GM12878 (cell line): Measurements from ENCODE around the gene GALNT6. TPM values are rescaled to one million over a fixed set of nuclear protein-coding genes. Genes with fewer than 3 reads are reported as not detected.

Experiments
- CHD4 ChIP-seq: fragments of 200-600 bp; sonication (generic); IDR thresholded peaks from 2 replicates; pipeline ENCODE4 v1.6.1; 2016; ENCODE audit warnings: mild to moderate bottlenecking
- CREB1 ChIP-seq: IDR thresholded peaks from 2 replicates; pipeline ENCODE4 v1.6.1; 2012; ENCODE audit warnings: low read depth, mild to moderate bottlenecking, inconsistent platforms
- ETV6 ChIP-seq, 2 experiments: fragments of 450-650 bp in 1 of 2; IDR thresholded peaks in 1 of 2; conservative IDR thresholded peaks in 1 of 2; 2 replicates each; pipeline ENCODE4 v1.6.1; 2014; ENCODE audit warnings: antibody characterized with exemption in 1 of 2, borderline replicate concordance in 1 of 2, low read depth in 1 of 2, mild to moderate bottlenecking in 1 of 2, moderate library complexity in 1 of 2
- FOS ChIP-seq: IDR thresholded peaks from 3 replicates; pipeline ENCODE4 v1.6.1; 2011; ENCODE audit warnings: borderline replicate concordance; ENCODE audit not compliant: insufficient read length; ENCODE audit errors: extremely low read depth
- HDGF ChIP-seq: fragments of 450-650 bp; IDR thresholded peaks from 2 replicates; pipeline ENCODE4 v1.6.1; 2016; ENCODE audit warnings: antibody characterized with exemption
- IKZF1 ChIP-seq: fragments of 450-650 bp; conservative IDR thresholded peaks from 2 replicates; pipeline ENCODE4 v1.6.1; 2017; ENCODE audit warnings: antibody characterized with exemption, mild to moderate bottlenecking
- IRF4 ChIP-seq: IDR thresholded peaks from 2 replicates; pipeline ENCODE4 v1.6.1; 2011; ENCODE audit warnings: low read depth, low read length
- KAT2A ChIP-seq: conservative IDR thresholded peaks from 2 replicates; pipeline ENCODE4 v1.6.1; 2011; ENCODE audit warnings: low read depth, low read length; ENCODE audit not compliant: control insufficient read depth
- KDM1A ChIP-seq: fragments of 200-600 bp; sonication (generic); IDR thresholded peaks from 2 replicates; pipeline ENCODE4 v1.6.1; 2016; ENCODE audit warnings: borderline replicate concordance
- LARP7 ChIP-seq: fragments of 450-650 bp; IDR thresholded peaks from 2 replicates; pipeline ENCODE4 v1.6.1; 2017; ENCODE audit warnings: mild to moderate bottlenecking
- MXI1 ChIP-seq: fragments of 150-350 bp; IDR thresholded peaks from 2 replicates; pipeline ENCODE4 v1.6.1; 2011; ENCODE audit warnings: low read depth, mild to moderate bottlenecking, inconsistent platforms, low read length, improper control_type of control experiment
- MYB ChIP-seq: fragments of 150-350 bp; IDR thresholded peaks from 2 replicates; pipeline ENCODE4 v1.6.1; 2014; ENCODE audit warnings: mild to moderate bottlenecking, low read depth, low read length, borderline replicate concordance
- NFIC ChIP-seq: IDR thresholded peaks from 2 replicates; pipeline ENCODE4 v1.6.1; 2012; ENCODE audit warnings: low read depth, mild to moderate bottlenecking, inconsistent platforms, low read length, moderate library complexity
- NFYB ChIP-seq: IDR thresholded peaks from 2 replicates; pipeline ENCODE4 v1.6.1; 2011; ENCODE audit warnings: low read depth, mild to moderate bottlenecking, low read length, improper control_type of control experiment, moderate library complexity; ENCODE audit not compliant: insufficient read depth
- NR2C1 ChIP-seq: fragments of 450-650 bp; IDR thresholded peaks from 2 replicates; pipeline ENCODE4 v1.6.1; 2017; ENCODE audit warnings: antibody characterized with exemption, mild to moderate bottlenecking, moderate library complexity
- NRF1 ChIP-seq: conservative IDR thresholded peaks from 2 replicates; pipeline ENCODE4 v1.6.1; 2011; ENCODE audit warnings: mild to moderate bottlenecking, low read depth, low read length, improper control_type of control experiment
- POLR2AphosphoS2 ChIP-seq: IDR thresholded peaks from 2 replicates; pipeline ENCODE4 v1.6.1; 2011; ENCODE audit warnings: low read depth, mild to moderate bottlenecking, low read length, improper control_type of control experiment, moderate library complexity
- SIN3A ChIP-seq: IDR thresholded peaks from 2 replicates; pipeline ENCODE4 v1.6.1; 2012; ENCODE audit warnings: low read depth, low read length, improper control_type of control experiment
- SMAD1 ChIP-seq: fragments of 450-650 bp; IDR thresholded peaks from 2 replicates; pipeline ENCODE4 v1.6.1; 2018; ENCODE audit warnings: mild to moderate bottlenecking, low read depth; ENCODE audit not compliant: partially characterized antibody
- TAF1 ChIP-seq: IDR thresholded peaks from 2 replicates; pipeline ENCODE4 v1.6.1; 2011; ENCODE audit warnings: mild to moderate bottlenecking, low read depth, low read length, borderline replicate concordance
- polyA plus RNA-seq, 11 experiments: library from polyadenylated mRNA; depleted of rRNA in 4 of 11; unstranded in 6 of 11; stranded (reverse) in 5 of 11; fragments of >200 nt; fragmentation: Nextera tagmentation in 4 of 11; fragmentation: Illumina TruSeq in 1 of 11; extraction: Ambion mirVana in 4 of 11; extraction: Trizol in 1 of 11; gene quantifications; 1 replicate in 1 of 11; 2 replicates in 10 of 11; pipeline versions ENCODE4 v1.2.1 to v1.2.3, GENCODE V29; 2011 to 2016; ENCODE audit warnings: inconsistent platforms in 2 of 11, missing spikeins in 2 of 11, low read depth in 1 of 11
- total RNA-seq, 4 experiments: library from RNA; depleted of rRNA in 3 of 4; stranded (reverse); fragments of >200 nt in 3 of 4; fragmentation: Illumina TruSeq in 1 of 4; extraction: Trizol in 1 of 4; gene quantifications; 2 replicates each; pipeline versions ENCODE4 v1.2.1 to v1.2.3, GENCODE V29; 2013 to 2021
- TF ChIP-seq, protein P1 (sequence below): fragments of 450-650 bp; IDR thresholded peaks from 2 replicates; pipeline ENCODE4 v1.6.1; 2017; ENCODE audit warnings: mild to moderate bottlenecking, moderate library complexity
- TF ChIP-seq, protein P2 (sequence below): IDR thresholded peaks from 2 replicates; pipeline ENCODE4 v1.6.1; 2011; ENCODE audit warnings: low read depth, mild to moderate bottlenecking, low read length, moderate library complexity, borderline replicate concordance; ENCODE audit errors: extremely low read depth
- TF ChIP-seq, protein P3 (sequence below): fragments of 450-650 bp; formaldehyde crosslinking; IDR thresholded peaks from 2 replicates; pipeline ENCODE4 v1.5.0; 2022; ENCODE audit warnings: mild to moderate bottlenecking, missing genetic modification characterization

The GALNT6 gene
- total and polyA plus RNA-seq, 10 of the 15 experiments (the other 5 are each of a cell fraction or from before 2014, with no cell fraction given) = 6.6 to 40.4 (median 23.7) TPM

DNA sequence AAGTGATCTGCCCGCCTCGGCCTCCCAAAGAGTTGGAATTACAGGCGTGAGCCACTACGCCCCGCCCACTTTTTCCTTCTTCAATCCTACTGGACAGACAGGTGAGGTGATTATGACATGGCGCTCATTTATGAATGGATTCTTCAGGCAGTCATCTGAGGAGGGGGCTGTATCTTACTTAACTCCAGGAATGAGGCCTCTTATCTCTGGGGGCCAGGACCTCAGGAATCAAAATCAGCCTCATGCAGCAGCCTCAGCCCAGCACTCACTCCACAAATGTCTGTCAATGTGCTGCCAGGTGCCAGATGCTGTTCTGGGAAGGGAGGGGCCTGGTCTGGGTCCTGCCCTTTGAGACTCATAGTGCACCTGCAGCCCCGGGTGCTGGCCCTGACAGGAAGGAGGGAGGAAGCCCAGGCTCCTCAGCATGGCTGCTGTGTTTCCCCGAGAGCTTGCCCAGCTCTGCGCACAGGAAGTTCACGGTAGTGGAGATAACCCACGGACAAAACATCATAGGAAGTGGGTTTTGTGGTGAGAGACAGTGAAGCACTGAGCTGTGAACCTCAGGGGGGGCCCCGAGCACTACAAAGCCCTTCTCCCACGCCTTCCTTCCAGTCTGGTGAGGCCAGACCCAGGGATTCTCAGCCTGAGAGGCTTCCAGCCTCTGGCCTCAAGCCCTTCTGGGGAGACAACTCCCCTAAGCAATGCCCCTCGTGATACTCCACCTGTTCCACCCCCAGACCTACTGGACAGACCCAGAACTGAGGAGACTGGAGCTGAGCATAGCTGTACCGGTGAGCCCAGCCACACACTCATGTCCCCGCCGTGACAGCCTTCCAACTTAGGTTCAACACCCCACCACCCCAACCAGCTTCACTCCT is 22.3 kb downstream of the GALNT6 start (continued):
- TF ChIP-seq, protein P1, sequence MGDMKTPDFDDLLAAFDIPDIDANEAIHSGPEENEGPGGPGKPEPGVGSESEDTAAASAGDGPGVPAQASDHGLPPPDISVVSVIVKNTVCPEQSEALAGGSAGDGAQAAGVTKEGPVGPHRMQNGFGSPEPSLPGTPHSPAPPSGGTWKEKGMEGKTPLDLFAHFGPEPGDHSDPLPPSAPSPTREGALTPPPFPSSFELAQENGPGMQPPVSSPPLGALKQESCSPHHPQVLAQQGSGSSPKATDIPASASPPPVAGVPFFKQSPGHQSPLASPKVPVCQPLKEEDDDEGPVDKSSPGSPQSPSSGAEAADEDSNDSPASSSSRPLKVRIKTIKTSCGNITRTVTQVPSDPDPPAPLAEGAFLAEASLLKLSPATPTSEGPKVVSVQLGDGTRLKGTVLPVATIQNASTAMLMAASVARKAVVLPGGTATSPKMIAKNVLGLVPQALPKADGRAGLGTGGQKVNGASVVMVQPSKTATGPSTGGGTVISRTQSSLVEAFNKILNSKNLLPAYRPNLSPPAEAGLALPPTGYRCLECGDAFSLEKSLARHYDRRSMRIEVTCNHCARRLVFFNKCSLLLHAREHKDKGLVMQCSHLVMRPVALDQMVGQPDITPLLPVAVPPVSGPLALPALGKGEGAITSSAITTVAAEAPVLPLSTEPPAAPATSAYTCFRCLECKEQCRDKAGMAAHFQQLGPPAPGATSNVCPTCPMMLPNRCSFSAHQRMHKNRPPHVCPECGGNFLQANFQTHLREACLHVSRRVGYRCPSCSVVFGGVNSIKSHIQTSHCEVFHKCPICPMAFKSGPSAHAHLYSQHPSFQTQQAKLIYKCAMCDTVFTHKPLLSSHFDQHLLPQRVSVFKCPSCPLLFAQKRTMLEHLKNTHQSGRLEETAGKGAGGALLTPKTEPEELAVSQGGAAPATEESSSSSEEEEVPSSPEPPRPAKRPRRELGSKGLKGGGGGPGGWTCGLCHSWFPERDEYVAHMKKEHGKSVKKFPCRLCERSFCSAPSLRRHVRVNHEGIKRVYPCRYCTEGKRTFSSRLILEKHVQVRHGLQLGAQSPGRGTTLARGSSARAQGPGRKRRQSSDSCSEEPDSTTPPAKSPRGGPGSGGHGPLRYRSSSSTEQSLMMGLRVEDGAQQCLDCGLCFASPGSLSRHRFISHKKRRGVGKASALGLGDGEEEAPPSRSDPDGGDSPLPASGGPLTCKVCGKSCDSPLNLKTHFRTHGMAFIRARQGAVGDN = 0 out of 2 replicates have a peak, but pooled peaks have one; percentile 40
- TF ChIP-seq KDM1A = no peak
- peak; percentile 62 for TF ChIP-seq IRF4
- TF ChIP-seq IKZF1 = peak; percentile 99
- no peak for TF ChIP-seq MYB
- TF ChIP-seq KAT2A = no peak
- TF ChIP-seq CREB1 = peak; percentile 91
- no peak for TF ChIP-seq NRF1
- no peak; the same call in 1 of the 2 replicates for TF ChIP-seq TAF1
- TF ChIP-seq SIN3A = no peak
- no peak for TF ChIP-seq POLR2AphosphoS2
- TF ChIP-seq SMAD1 = no peak
- TF ChIP-seq, protein P2, sequence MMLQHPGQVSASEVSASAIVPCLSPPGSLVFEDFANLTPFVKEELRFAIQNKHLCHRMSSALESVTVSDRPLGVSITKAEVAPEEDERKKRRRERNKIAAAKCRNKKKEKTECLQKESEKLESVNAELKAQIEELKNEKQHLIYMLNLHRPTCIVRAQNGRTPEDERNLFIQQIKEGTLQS = no peak
- no peak for TF ChIP-seq CHD4
- peak in 1 of 2 experiments; percentile 100; a peak in 2 of 4 replicates for TF ChIP-seq ETV6 (conservative IDR thresholded peaks at IDR 0.05 in 1 of 2, IDR thresholded peaks at IDR 0.05 in 1 of 2; ENCODE audit: borderline replicate concordance in 1 of 2, low read depth in 1 of 2)
- peak; percentile 99 for TF ChIP-seq NFIC
- TF ChIP-seq LARP7 = no peak
- no peak for TF ChIP-seq FOS
- TF ChIP-seq MXI1 = no peak
- TF ChIP-seq NFYB = no peak
- peak; percentile 30 for TF ChIP-seq NR2C1
- TF ChIP-seq, protein P3, sequence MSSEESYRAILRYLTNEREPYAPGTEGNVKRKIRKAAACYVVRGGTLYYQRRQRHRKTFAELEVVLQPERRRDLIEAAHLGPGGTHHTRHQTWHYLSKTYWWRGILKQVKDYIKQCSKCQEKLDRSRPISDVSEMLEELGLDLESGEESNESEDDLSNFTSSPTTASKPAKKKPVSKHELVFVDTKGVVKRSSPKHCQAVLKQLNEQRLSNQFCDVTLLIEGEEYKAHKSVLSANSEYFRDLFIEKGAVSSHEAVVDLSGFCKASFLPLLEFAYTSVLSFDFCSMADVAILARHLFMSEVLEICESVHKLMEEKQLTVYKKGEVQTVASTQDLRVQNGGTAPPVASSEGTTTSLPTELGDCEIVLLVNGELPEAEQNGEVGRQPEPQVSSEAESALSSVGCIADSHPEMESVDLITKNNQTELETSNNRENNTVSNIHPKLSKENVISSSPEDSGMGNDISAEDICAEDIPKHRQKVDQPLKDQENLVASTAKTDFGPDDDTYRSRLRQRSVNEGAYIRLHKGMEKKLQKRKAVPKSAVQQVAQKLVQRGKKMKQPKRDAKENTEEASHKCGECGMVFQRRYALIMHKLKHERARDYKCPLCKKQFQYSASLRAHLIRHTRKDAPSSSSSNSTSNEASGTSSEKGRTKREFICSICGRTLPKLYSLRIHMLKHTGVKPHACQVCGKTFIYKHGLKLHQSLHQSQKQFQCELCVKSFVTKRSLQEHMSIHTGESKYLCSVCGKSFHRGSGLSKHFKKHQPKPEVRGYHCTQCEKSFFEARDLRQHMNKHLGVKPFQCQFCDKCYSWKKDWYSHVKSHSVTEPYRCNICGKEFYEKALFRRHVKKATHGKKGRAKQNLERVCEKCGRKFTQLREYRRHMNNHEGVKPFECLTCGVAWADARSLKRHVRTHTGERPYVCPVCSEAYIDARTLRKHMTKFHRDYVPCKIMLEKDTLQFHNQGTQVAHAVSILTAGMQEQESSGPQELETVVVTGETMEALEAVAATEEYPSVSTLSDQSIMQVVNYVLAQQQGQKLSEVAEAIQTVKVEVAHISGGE = no peak
- no peak for TF ChIP-seq HDGF
